HG03457 (cell line): ENCODE measurements around the gene DTHD1.
A peak's percentile ranks its signal among the peaks of the same experiment; 100 is the strongest.

Experiments
- ATAC-seq: cut with Tn5 transposase; IDR thresholded peaks from one replicate; pipeline ENCODE4 v1.9.1; 2021; ENCODE audit warnings: moderate number of reproducible peaks; ENCODE audit not compliant: unreplicated experiment

The DTHD1 gene

GRCh38 chr4:36312511-36312910 is 31.1 kb downstream of the DTHD1 start:
- ATAC-seq = no peak

- no peak for ATAC-seq
Measured at GRCh38 chr4:36313301-36313700, 31.9 kb downstream of the DTHD1 start.

GRCh38 chr4:36313703-36314102 is 32.3 kb downstream of the DTHD1 start:
- ATAC-seq = no peak

- no peak for ATAC-seq
Measured at GRCh38 chr4:36316607-36317006, 35.2 kb downstream of the DTHD1 start.

- no peak for ATAC-seq
Measured at GRCh38 chr4:36317721-36318120, 36.3 kb downstream of the DTHD1 start.

- ATAC-seq = no peak
Measured at GRCh38 chr4:36320117-36320896, 38.9 kb downstream of the DTHD1 start.

- ATAC-seq = no peak
Measured at GRCh38 chr4:36321176-36321575, 39.8 kb downstream of the DTHD1 start.

- ATAC-seq = no peak
Measured at GRCh38 chr4:36322921-36323354, 41.5 kb downstream of the DTHD1 start.

- no peak for ATAC-seq
Measured at GRCh38 chr4:36323816-36324419, 42.5 kb downstream of the DTHD1 start.

- ATAC-seq = no peak
Measured at GRCh38 chr4:36324808-36325207, 43.4 kb downstream of the DTHD1 start.

GRCh38 chr4:36325499-36325898 is 44.1 kb downstream of the DTHD1 start:
- ATAC-seq = peak; percentile 79

- ATAC-seq = no peak
Measured at GRCh38 chr4:36325926-36326325, 44.5 kb downstream of the DTHD1 start.

- ATAC-seq = no peak
Measured at GRCh38 chr4:36326476-36327029, 45.1 kb downstream of the DTHD1 start.

- no peak for ATAC-seq
Measured at GRCh38 chr4:36327400-36327799, 46.0 kb downstream of the DTHD1 start.

GRCh38 chr4:36328130-36328529 is 46.7 kb downstream of the DTHD1 start:
- no peak for ATAC-seq

- no peak for ATAC-seq
Measured at GRCh38 chr4:36329228-36329627, 47.8 kb downstream of the DTHD1 start.

GRCh38 chr4:36330796-36331195 is 49.4 kb downstream of the DTHD1 start:
- no peak for ATAC-seq

- ATAC-seq = peak; percentile 66
Measured at GRCh38 chr4:36332023-36332781, 50.8 kb downstream of the DTHD1 start.

- peak; percentile 97 for ATAC-seq
Measured at GRCh38 chr4:36332782-36333131, 51.3 kb downstream of the DTHD1 start.

- ATAC-seq = no peak
Measured at GRCh38 chr4:36333303-36333877, 52.0 kb downstream of the DTHD1 start.

- no peak for ATAC-seq
Measured at GRCh38 chr4:36337665-36338185, 56.3 kb downstream of the DTHD1 start.
